Osteoblast (primary cell): ENCODE measurements around the gene PHKA2. TPM values are rescaled to one million over a fixed set of nuclear protein-coding genes. Genes with fewer than 3 reads are reported as not detected.
A peak's percentile ranks its signal among the peaks of the same experiment; 100 is the strongest.

Source experiments
- DNase-seq: peaks from one replicate; pipeline ENCODE4 v3.0.0; 2011; ENCODE audit warnings: low spot score, mixed read lengths; ENCODE audit not compliant: insufficient read length; ENCODE audit errors: missing footprints
- H2AFZ ChIP-seq: 2 replicates; pipeline ENCODE4 v1.6.0; 2011; ENCODE audit warnings: mild to moderate bottlenecking, low read length
- H3K27ac ChIP-seq: 2 replicates; pipeline ENCODE4 v1.5.1; 2011; ENCODE audit warnings: mild to moderate bottlenecking, low read depth, low read length, moderate library complexity
- H3K27me3 ChIP-seq: 2 replicates; pipeline ENCODE4 v1.6.0; 2012; ENCODE audit warnings: mild to moderate bottlenecking, control low read depth, inconsistent platforms, low read length, moderate library complexity; ENCODE audit not compliant: insufficient read depth
- H3K36me3 ChIP-seq: 2 replicates; pipeline ENCODE4 v1.5.1; 2011; ENCODE audit warnings: mild to moderate bottlenecking, low read length, control low read depth, moderate library complexity; ENCODE audit not compliant: insufficient read depth
- H3K4me1 ChIP-seq: 2 replicates; pipeline ENCODE4 v1.5.1; 2011; ENCODE audit warnings: mild to moderate bottlenecking, low read length, control low read depth, moderate library complexity; ENCODE audit not compliant: insufficient read depth
- H3K4me2 ChIP-seq: 2 replicates; pipeline ENCODE4 v1.6.0; 2011; ENCODE audit warnings: mild to moderate bottlenecking, low read length; ENCODE audit not compliant: insufficient read depth
- H3K4me3 ChIP-seq: fragments of 200-600 bp; sonication (generic); 3 replicates; pipeline ENCODE4 v1.5.1; 2012; ENCODE audit warnings: mild to moderate bottlenecking, low read length, inconsistent platforms; ENCODE audit not compliant: insufficient read depth
- H3K79me2 ChIP-seq: 2 replicates; pipeline ENCODE4 v1.6.0; 2012; ENCODE audit warnings: mild to moderate bottlenecking, low read length, control low read depth, inconsistent platforms; ENCODE audit not compliant: insufficient read depth
- H3K9me3 ChIP-seq: 2 replicates; pipeline ENCODE4 v1.5.1; 2011; ENCODE audit warnings: low read depth, low read length, control low read depth
- H4K20me1 ChIP-seq: 2 replicates; pipeline ENCODE4 v1.6.0; 2012; ENCODE audit warnings: mild to moderate bottlenecking, low read length, control low read depth; ENCODE audit not compliant: insufficient read depth
- CTCF ChIP-seq: IDR thresholded peaks from 2 replicates; pipeline ENCODE4 v1.5.1; 2011; ENCODE audit warnings: mild to moderate bottlenecking, low read depth, low read length, moderate library complexity; ENCODE audit errors: extremely low read depth
- total RNA-seq: library from RNA; depleted of rRNA; stranded (reverse); fragments of >200 nt; gene quantifications from 2 replicates; pipeline ENCODE4 v1.2.3, GENCODE V29; 2012

The PHKA2 gene
- total RNA-seq, 1 donor = 13.8 TPM

GRCh38 chrX:18955676-18956075 lies 28.2 kb downstream of the PHKA2 start:
- Histone ChIP-seq H3K36me3 (peaks cover 3% of the 10 kb centered on the region), H2AFZ (no peak overlapping the region), H3K4me3 (no peak overlapping the region), H3K79me2 (peaks cover 11% of the 10 kb centered on the region), H3K27me3 (no peaks in the 10 kb centered on the region), H3K9me3 (no peaks in the 10 kb centered on the region), H3K27ac (no peak overlapping the region), H3K4me1 (no peaks in the 10 kb centered on the region), H4K20me1 (no peaks in the 10 kb centered on the region), H3K4me2 (no peak overlapping the region)
- TF ChIP-seq CTCF = no peak
- DNase-seq = peak; percentile 65

- no peak overlapping the region for H3K4me3 ChIP-seq
- no peak for DNase-seq
Measured at GRCh38 chrX:18951032-18951431, 32.9 kb downstream of the PHKA2 start.

GRCh38 chrX:18949944-18950301 lies 34.0 kb downstream of the PHKA2 start:
- no peak for TF ChIP-seq CTCF
- Histone ChIP-seq H3K36me3 (peaks cover 3% of the 10 kb centered on the region), H3K9me3 (no peaks in the 10 kb centered on the region), H2AFZ (no peak overlapping the region), H3K4me2 (no peak overlapping the region), H3K27me3 (no peaks in the 10 kb centered on the region), H3K79me2 (no peaks in the 10 kb centered on the region), H3K27ac (no peak overlapping the region), H3K4me1 (no peaks in the 10 kb centered on the region), H4K20me1 (no peaks in the 10 kb centered on the region), H3K4me3 (no peak overlapping the region)
- no peak for DNase-seq

More at GRCh38 chrX:18951032-18951431, 32.9 kb downstream of the PHKA2 start:
- H3K9me3 ChIP-seq = no peaks in the 10 kb centered on the region
- no peaks in the 10 kb centered on the region for H3K27me3 ChIP-seq
- no peaks in the 10 kb centered on the region for H4K20me1 ChIP-seq
- TF ChIP-seq CTCF = no peak
- no peak overlapping the region for H3K27ac ChIP-seq
- no peak overlapping the region for H3K4me2 ChIP-seq
- H3K36me3 ChIP-seq = peaks cover 3% of the 10 kb centered on the region
- no peaks in the 10 kb centered on the region for H3K79me2 ChIP-seq
- no peak overlapping the region for H2AFZ ChIP-seq
- no peaks in the 10 kb centered on the region for H3K4me1 ChIP-seq

- peaks cover 3% of the 10 kb centered on the region for H3K36me3 ChIP-seq
- no peaks in the 10 kb centered on the region for H3K4me1 ChIP-seq
- H3K79me2 ChIP-seq = no peaks in the 10 kb centered on the region
- H3K4me2 ChIP-seq = no peak overlapping the region
- H3K9me3 ChIP-seq = no peaks in the 10 kb centered on the region
- no peaks in the 10 kb centered on the region for H3K27me3 ChIP-seq
- no peak overlapping the region for H2AFZ ChIP-seq
- no peaks in the 10 kb centered on the region for H4K20me1 ChIP-seq
- no peak overlapping the region for H3K27ac ChIP-seq
- no peak overlapping the region for H3K4me3 ChIP-seq
- DNase-seq = no peak
- TF ChIP-seq CTCF = no peak
Measured at GRCh38 chrX:18949291-18949943, 34.5 kb downstream of the PHKA2 start.
